Mucosa of descending colon (tissue), 3 donors: Measurements from ENCODE around the gene RHBDF2. TPM values are rescaled to one million over a fixed set of nuclear protein-coding genes. Genes with fewer than 3 reads are reported as not detected.

Experiments
- ATAC-seq: fragments of 200-7000 bp; cut with Tn5 transposase; one replicate; pipeline ENCODE4 v1.9.1; 2020; ENCODE audit warnings: mild to moderate bottlenecking, moderate library complexity
- DNase-seq, 3 donors: peaks; one replicate each; pipeline ENCODE4 v3.0.0-alpha.2; 2020
- H3K36me3 ChIP-seq: fragments of 200-600 bp; one replicate; pipeline ENCODE4 v1.8.0; 2021; ENCODE audit warnings: low read depth, mild to moderate bottlenecking
- H3K4me1 ChIP-seq: fragments of 200-600 bp; one replicate; pipeline ENCODE4 v1.8.0; 2021; ENCODE audit warnings: low read depth, mild to moderate bottlenecking
- H3K4me3 ChIP-seq: fragments of 200-600 bp; one replicate; pipeline ENCODE4 v1.8.0; 2021; ENCODE audit warnings: mild to moderate bottlenecking
- H3K9me3 ChIP-seq: fragments of 200-600 bp; one replicate; pipeline ENCODE4 v1.8.0; 2021; ENCODE audit warnings: mild to moderate bottlenecking
- intact Hi-C, 2 donors: fragments of 100-400 bp; cut with DNase I in 1 of 2; cut with micrococcal nuclease in 1 of 2; formaldehyde crosslinking; loops; one replicate each; pipeline versions ENCODE4 v1.11.0 to v1.11.1; 2022; cut with DNase I, micrococcal nuclease
- total RNA-seq, 3 donors: library from RNA; stranded (reverse); fragmentation: NEBNext Ultra II Directional in 2 of 3; extraction: Animal tissue kit (Norgen Biotek cat#: 25700) in 2 of 3; gene quantifications; one replicate each; pipeline versions ENCODE4 v1.2.1 to v1.2.4, GENCODE V29; 2021 to 2023
- TF ChIP-seq, protein P1 (sequence below): fragments of 200-600 bp; IDR thresholded peaks from one replicate; pipeline ENCODE4 v1.8.0; 2022; ENCODE audit warnings: antibody characterized with exemption, mild to moderate bottlenecking
- donor health status: DM: no; HTN: no; CAD: no; lungs with moderate emphysema.
- donor health status: DM: no; HTN: no; CAD: no.
- donor health status: DM: no; HTN: yes; CAD: no.

Gene RHBDF2
- total RNA-seq, 3 donors from 2014 or later = 11.2 to 20.8 (median 18.9) TPM

DNA sequence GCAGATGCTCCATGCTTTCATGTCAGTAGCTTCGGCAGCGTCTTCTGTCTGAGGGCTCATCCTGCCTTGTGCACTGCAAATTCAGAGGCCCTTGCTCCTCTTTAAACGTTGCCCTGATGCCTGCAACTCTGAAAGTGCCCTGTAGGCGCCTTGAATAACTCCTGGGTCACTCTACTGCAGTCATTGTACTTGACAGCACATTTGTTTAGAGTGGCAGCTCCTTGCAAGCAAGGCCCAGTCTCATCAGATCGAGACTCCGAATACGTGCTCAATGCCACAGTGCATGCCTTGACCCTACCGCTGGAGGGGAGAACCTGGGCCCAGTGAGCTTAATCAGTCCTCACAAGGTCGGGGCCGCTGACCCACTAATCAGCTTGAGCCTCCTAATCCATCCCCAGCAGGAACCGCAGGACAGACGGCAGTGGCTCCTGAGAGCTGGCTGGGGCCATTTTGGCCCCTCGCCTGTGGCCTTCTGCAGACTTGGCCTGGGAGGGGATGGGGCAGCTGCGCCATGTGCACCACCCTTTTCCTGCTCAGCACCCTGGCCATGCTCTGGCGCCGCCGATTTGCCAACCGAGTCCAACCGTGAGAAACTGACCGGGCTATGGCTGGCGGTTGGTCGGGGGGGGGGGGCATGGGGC lies 38.5 kb upstream of the RHBDF2 start, which contains the start of gene PRCD:
TSS of gene PRCD (plus strand) at position 414 of the 641 bp plus-strand sequence. CDS start at position 512, 98 bp downstream.
- H3K4me1 ChIP-seq = peaks cover 22% of the 10 kb centered on the region
- intact Hi-C loops = no loop called here
- TF ChIP-seq, protein P1, sequence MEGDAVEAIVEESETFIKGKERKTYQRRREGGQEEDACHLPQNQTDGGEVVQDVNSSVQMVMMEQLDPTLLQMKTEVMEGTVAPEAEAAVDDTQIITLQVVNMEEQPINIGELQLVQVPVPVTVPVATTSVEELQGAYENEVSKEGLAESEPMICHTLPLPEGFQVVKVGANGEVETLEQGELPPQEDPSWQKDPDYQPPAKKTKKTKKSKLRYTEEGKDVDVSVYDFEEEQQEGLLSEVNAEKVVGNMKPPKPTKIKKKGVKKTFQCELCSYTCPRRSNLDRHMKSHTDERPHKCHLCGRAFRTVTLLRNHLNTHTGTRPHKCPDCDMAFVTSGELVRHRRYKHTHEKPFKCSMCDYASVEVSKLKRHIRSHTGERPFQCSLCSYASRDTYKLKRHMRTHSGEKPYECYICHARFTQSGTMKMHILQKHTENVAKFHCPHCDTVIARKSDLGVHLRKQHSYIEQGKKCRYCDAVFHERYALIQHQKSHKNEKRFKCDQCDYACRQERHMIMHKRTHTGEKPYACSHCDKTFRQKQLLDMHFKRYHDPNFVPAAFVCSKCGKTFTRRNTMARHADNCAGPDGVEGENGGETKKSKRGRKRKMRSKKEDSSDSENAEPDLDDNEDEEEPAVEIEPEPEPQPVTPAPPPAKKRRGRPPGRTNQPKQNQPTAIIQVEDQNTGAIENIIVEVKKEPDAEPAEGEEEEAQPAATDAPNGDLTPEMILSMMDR = no peak
- ATAC-seq = no peak
- no peak within 1 kb of the TSS for H3K4me3 ChIP-seq
- peak in 2 of 3 donors; percentile 15 to 27 for DNase-seq
- no peaks in the 10 kb centered on the region for H3K36me3 ChIP-seq
- no peaks in the 10 kb centered on the region for H3K9me3 ChIP-seq

DNA sequence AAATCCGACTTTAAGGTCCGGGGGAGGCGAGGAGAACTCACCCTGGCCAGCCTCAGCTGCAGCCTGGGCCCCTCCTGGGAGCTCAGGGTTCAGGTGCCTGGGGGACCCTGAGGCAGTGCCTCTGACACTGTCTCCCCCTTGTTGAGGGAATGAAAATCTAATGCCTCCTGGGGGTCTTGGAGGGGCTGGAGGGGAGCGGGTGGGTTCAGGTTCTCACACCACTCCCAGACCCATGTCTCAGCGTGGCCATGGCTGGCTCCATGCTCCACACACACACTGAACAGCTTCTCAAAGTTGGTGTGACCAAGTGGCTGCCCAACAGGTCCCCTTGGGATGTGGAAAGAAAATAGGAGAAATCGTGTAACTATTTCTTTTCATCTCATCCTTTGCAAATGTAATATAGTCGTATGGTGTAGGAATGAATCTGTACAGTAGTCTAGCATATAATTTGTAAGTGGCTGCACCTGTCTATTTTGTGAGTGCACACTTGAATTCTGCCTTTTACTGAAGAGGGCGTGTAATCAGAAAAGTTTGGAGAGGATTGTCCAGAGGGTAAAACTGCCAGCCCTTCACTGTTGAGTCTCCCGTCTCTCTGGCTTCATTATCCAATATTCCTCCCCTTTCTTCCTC lies 37.8 kb upstream of the RHBDF2 start:
- peak in 1 of 3 donors; percentile 20 for DNase-seq
- H3K4me3 ChIP-seq = no peak overlapping the region
- peaks cover 18% of the 10 kb centered on the region for H3K4me1 ChIP-seq
- no peak for ATAC-seq
- no peaks in the 10 kb centered on the region for H3K36me3 ChIP-seq
- no peaks in the 10 kb centered on the region for H3K9me3 ChIP-seq
- TF ChIP-seq, protein P1 = no peak
- intact Hi-C loops = no loop called here

DNA sequence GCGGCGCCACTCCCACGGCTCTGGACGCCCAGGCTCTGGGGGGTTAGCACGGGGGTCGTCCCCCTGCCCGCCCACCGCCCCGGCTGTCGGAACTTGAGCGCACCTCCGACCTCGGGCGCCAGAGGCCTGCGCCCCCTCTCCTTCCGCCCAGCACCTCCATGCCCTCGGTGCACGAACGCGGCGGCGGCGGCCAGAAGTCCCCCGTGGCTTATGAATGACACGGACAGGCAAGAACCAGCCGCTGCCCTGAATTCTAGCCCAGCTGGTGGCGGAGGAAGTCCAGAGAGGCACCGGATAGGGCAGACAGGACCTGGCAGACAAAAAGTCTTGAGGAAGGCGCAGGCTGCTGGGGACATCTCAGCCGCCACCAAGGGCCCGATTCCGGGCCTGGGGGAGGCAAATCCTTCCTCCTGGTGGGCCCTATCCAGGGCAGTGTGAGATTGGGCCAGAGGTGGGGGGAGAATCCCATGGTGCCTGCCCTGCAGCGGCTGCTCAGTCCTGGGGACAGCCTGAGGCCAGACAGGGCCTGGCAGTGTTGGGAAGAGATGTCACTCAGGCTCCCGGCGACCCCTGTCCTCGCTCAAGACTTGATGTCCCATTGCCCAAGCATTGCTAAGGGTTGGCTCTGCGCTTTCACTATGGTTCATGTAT lies 37.2 kb upstream of the RHBDF2 start:
- no peak for ATAC-seq
- Histone ChIP-seq H3K36me3 (no peaks in the 10 kb centered on the region), H3K4me3 (no peak overlapping the region)

GRCh38 chr17:76537578-76538280 lies 36.5 kb upstream of the RHBDF2 start, which contains the start of gene CYGB:
Gene CYGB, minus strand, starts transcription at chr17:76537709. Its CDS starts 167 bp downstream, at chr17:76537542.
- H3K4me1 ChIP-seq = peaks cover 29% of the 10 kb centered on the region
- DNase-seq = peak in 2 of 3 donors; percentile 27 to 55
- ATAC-seq = no peak
- intact Hi-C loops = no loop called here
- no peaks in the 10 kb centered on the region for H3K9me3 ChIP-seq
- H3K36me3 ChIP-seq = no peaks in the 10 kb centered on the region
- TF ChIP-seq, protein P1 = no peak
- H3K4me3 ChIP-seq = no peak within 1 kb of the TSS

More for the DNA sequence above, 37.2 kb upstream of the RHBDF2 start:
- Histone ChIP-seq H3K4me1 (peaks cover 22% of the 10 kb centered on the region), H3K9me3 (no peaks in the 10 kb centered on the region)
- TF ChIP-seq, protein P1 = no peak
- intact Hi-C loops = no loop called here
- peak in 2 of 3 donors; percentile 31 to 57 for DNase-seq

DNA sequence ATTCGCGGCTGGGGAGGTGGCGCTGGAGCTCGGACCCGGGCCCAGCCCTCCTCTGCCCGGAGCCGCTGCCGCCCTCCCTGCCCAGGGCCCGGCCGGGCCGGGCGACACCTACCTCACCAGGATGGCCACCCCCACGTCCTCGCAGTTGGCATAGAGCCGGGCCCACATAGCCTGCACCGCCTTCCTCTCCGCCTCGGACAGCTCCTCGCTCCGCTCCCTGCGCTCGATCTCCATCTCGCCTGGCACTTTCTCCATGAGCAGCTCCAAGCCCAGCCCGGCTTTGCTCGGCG lies 36.0 kb upstream of the RHBDF2 start:
- DNase-seq = peak in 2 of 3 donors; percentile 33 to 56

More for the DNA sequence above, 36.0 kb upstream of the RHBDF2 start:
- ATAC-seq = no peak
- Histone ChIP-seq H3K36me3 (no peaks in the 10 kb centered on the region), H3K4me1 (peaks cover 30% of the 10 kb centered on the region), H3K9me3 (no peaks in the 10 kb centered on the region), H3K4me3 (no peak overlapping the region)
- intact Hi-C loops = no loop called here
- TF ChIP-seq, protein P1 = no peak
